Endothelial cell of umbilical vein (primary cell): ENCODE measurements around the gene SIGLEC8.

ENCODE experiments used
- CTCF ChIP-seq, 2 donors: IDR thresholded peaks; 1 replicate in 1 of 2; 2 replicates in 1 of 2; pipeline ENCODE4 v1.5.1; 2011; ENCODE audit warnings: low read length in 2 of 2, mild to moderate bottlenecking in 2 of 2, moderate library complexity in 2 of 2, control low read depth in 1 of 2, inconsistent platforms in 1 of 2, low read depth in 1 of 2; ENCODE audit not compliant: insufficient read depth in 1 of 2; ENCODE audit errors: extremely low read depth in 1 of 2
- FOS ChIP-seq: IDR thresholded peaks from 2 replicates; pipeline ENCODE4 v1.6.1; 2011; ENCODE audit warnings: mild to moderate bottlenecking, low read length, moderate library complexity, borderline replicate concordance; ENCODE audit not compliant: insufficient read depth
- POLR2A ChIP-seq: IDR thresholded peaks from 2 replicates; pipeline ENCODE4 v1.6.1; 2012; ENCODE audit warnings: low read depth, mild to moderate bottlenecking, control low read depth, low read length

- TF ChIP-seq CTCF (IDR thresholded peaks at IDR 0.05; ENCODE audit: extremely low read depth in 1 of 2, insufficient read depth in 1 of 2, low read depth in 1 of 2, low read length in 2 of 2) (no peak), POLR2A (no peak), FOS (no peak)
Observed at GRCh38 chr19:51458051-51458645, at the start of gene SIGLEC8.
